Chondrocyte (in vitro differentiated cells): ENCODE measurements around the gene SCNN1B. TPM values are rescaled to one million over a fixed set of nuclear protein-coding genes. Genes with fewer than 3 reads are reported as not detected.

Experiments
- DNase-seq: peaks from one replicate; pipeline ENCODE4 v3.0.0; 2021; ENCODE audit warnings: mixed read lengths, low spot score
- H3K27ac Mint-ChIP-seq: one replicate; pipeline ENCODE4 v1.8.0; 2021; ENCODE audit warnings: mild to moderate bottlenecking, moderate library complexity, mixed read lengths; ENCODE audit not compliant: unreplicated experiment
- H3K27me3 Mint-ChIP-seq: 2 replicates; pipeline ENCODE4 v1.8.0; 2021; ENCODE audit warnings: low read depth, mixed read lengths
- H3K36me3 Mint-ChIP-seq: 2 replicates; pipeline ENCODE4 v1.8.0; 2021; ENCODE audit warnings: low read depth, mixed read lengths
- H3K4me1 Mint-ChIP-seq: 2 replicates; pipeline ENCODE4 v1.8.0; 2021; ENCODE audit warnings: low read depth, mild to moderate bottlenecking, mixed read lengths
- H3K4me3 Mint-ChIP-seq: one replicate; pipeline ENCODE4 v1.8.0; 2021; ENCODE audit warnings: mild to moderate bottlenecking, moderate library complexity, mixed read lengths; ENCODE audit not compliant: unreplicated experiment
- H3K9me3 Mint-ChIP-seq: 2 replicates; pipeline ENCODE4 v1.8.0; 2021; ENCODE audit warnings: low read depth, mixed read lengths
- CTCF ChIP-seq: fragments of 200-600 bp; sonication (generic); IDR thresholded peaks from 2 replicates; pipeline ENCODE4 v1.5.0; 2021; ENCODE audit warnings: antibody characterized with exemption, mild to moderate bottlenecking, moderate library complexity
- total RNA-seq: library from RNA; stranded (reverse); gene quantifications from 3 replicates; pipeline ENCODE4 v1.2.1, GENCODE V29; 2021

The SCNN1B gene
- total RNA-seq, 1 donor from 2014 or later, result not detected

DNA sequence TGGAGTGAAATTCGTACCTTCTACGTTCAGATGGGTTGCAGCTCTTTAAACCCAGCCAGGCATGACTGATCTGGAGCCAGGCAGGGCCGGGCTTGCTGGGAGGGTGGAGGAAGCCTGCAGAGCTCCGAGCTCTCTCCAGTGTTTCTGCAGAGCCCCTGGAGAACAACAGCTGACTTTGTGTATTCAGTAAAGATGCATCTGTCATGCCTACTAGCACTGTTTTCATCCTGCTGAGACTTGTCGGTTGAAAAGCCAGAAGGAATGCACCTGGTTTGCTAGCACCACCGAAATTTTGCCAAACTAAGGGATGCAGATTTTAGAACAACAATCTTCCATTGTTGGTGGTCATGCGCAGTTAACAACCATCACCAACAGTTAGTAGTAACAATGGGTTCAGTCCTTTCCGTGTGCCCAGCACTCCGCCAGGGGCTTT lies 22.4 kb upstream of the SCNN1B start:
- DNase-seq, result no peak
- Mint-ChIP-seq H3K27me3 (peaks cover 19% of the 10 kb centered on the region), H3K4me1 (no peaks in the 10 kb centered on the region), H3K4me3 (no peak overlapping the region), H3K9me3 (no peaks in the 10 kb centered on the region), H3K27ac (no peak overlapping the region), H3K36me3 (no peaks in the 10 kb centered on the region)
- no peak for TF ChIP-seq CTCF

DNA sequence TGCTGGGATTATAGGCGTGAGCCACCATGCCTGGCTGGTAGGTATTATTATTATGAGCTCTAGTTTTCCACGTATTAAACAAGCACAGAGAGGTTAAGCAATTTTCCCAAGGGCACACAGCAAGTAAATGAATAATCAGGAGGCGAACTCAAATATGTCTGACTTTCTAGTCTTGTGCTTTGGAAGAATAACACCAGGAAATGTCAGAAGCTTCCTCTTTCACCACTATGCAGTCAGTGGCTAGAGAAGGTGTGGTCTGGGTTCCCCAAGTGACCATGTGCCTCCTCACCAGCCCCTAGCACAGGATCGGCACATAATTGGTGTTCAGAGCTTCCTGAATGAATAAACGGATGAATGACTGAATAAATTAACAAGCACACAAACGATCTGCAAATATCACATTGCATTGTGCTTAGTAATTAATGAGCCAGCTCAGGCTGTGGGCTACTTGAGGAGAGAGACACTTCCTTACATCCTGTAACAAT lies 21.6 kb upstream of the SCNN1B start:
- Mint-ChIP-seq H3K4me1 (no peaks in the 10 kb centered on the region), H3K27ac (no peak overlapping the region), H3K9me3 (no peaks in the 10 kb centered on the region), H3K4me3 (no peak overlapping the region), H3K27me3 (peaks cover 17% of the 10 kb centered on the region), H3K36me3 (no peaks in the 10 kb centered on the region)
- DNase-seq, result no peak
- no peak for TF ChIP-seq CTCF

DNA sequence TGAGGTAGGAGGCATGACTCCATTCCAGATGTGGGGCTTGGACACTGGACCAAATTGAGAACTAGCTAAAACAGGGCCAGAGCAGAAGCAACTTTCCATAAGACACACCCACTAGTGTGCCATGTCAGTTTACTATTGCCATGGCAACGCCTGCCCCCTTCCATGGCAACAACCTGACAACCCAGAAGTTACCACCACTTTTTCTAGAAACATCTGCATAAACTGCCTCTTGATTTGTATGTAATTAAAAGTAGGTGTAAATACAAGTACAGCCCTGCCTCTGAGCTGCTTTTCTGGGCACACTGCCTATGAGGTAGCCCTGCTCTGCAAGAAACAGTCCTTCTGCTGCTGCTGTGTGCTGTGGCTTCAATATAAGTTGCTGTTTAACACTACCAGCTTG lies 19.5 kb upstream of the SCNN1B start:
- Mint-ChIP-seq H3K36me3 (no peaks in the 10 kb centered on the region), H3K4me1 (peaks cover 3% of the 10 kb centered on the region), H3K27me3 (peaks cover 13% of the 10 kb centered on the region), H3K4me3 (no peak overlapping the region), H3K27ac (no peak overlapping the region), H3K9me3 (no peaks in the 10 kb centered on the region)
- no peak for TF ChIP-seq CTCF
- no peak for DNase-seq

DNA sequence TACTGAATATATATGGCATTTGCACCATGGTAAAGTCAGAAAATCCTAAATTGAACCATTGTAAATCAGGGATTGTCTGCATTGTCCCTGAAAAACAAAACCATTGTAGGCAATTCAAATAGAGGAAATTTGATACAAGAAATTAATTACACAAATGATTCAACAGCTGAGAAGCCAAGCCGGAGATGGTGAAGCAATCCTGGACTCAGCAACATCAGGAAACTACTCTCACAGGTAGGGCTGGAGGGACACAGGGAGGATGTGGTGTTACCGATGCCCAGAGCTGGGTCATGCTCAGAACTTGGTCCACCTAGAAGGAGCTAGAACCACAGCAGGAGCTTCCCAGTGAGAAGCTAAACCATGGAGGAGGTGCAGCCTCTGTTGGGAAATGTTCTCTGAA lies 18.5 kb upstream of the SCNN1B start:
- Mint-ChIP-seq H3K4me3 (no peak overlapping the region), H3K4me1 (peaks cover 3% of the 10 kb centered on the region), H3K9me3 (no peaks in the 10 kb centered on the region), H3K36me3 (no peaks in the 10 kb centered on the region), H3K27me3 (peaks cover 7% of the 10 kb centered on the region), H3K27ac (no peak overlapping the region)
- DNase-seq, result no peak
- no peak for TF ChIP-seq CTCF

GRCh38 chr16:23284584-23284983 lies 17.5 kb upstream of the SCNN1B start:
- TF ChIP-seq CTCF, result no peak
- no peaks in the 10 kb centered on the region for H3K9me3 Mint-ChIP-seq
- peaks cover 4% of the 10 kb centered on the region for H3K27me3 Mint-ChIP-seq
- H3K36me3 Mint-ChIP-seq, result no peaks in the 10 kb centered on the region
- peaks cover 3% of the 10 kb centered on the region for H3K4me1 Mint-ChIP-seq
- no peak for DNase-seq
- H3K4me3 Mint-ChIP-seq, result no peak overlapping the region
- H3K27ac Mint-ChIP-seq, result no peak overlapping the region
